IPS DF 6.9 (cell line): ENCODE data around the gene NFYB.
A peak's percentile ranks its signal among the peaks of the same experiment; 100 is the strongest.
"Not testable (repeated sequence)": the region's sequence is repeated elsewhere in the genome, so short reads cannot be mapped to it uniquely, and the experiment has no call there.

Experiments used
- DNase-seq: peaks from one replicate; pipeline ENCODE4 v3.0.0-alpha.2; 2013; ENCODE audit warnings: low read depth, low spot score
- H3K27ac ChIP-seq: one replicate; pipeline ENCODE4 v1.5.1; 2013; ENCODE audit warnings: low read length, control low read depth
- H3K27me3 ChIP-seq: 2 replicates; pipeline ENCODE4 v1.6.1; 2013; ENCODE audit warnings: mild to moderate bottlenecking, low read length; ENCODE audit not compliant: control insufficient read depth, insufficient read depth
- H3K36me3 ChIP-seq: 2 replicates; pipeline ENCODE4 v1.6.1; 2013; ENCODE audit warnings: low read length; ENCODE audit not compliant: control insufficient read depth, insufficient read depth
- H3K4me1 ChIP-seq: 2 replicates; pipeline ENCODE4 v1.6.1; 2013; ENCODE audit warnings: low read length; ENCODE audit not compliant: control insufficient read depth, insufficient read depth
- H3K4me3 ChIP-seq: 2 replicates; pipeline ENCODE4 v1.5.1; 2013; ENCODE audit warnings: mild to moderate bottlenecking, low read length
- H3K9me3 ChIP-seq: 2 replicates; pipeline ENCODE4 v1.6.1; 2013; ENCODE audit warnings: low read length, inconsistent platforms; ENCODE audit not compliant: control insufficient read depth, insufficient read depth
- WGBS: extraction: QIAGEN DNeasy Blood & Tissue Kit; methylation state at CpG from one replicate; pipeline ENCODE4 v1.1.7; 2013; ENCODE audit warnings: mixed read lengths, missing lambda C conversion rate; ENCODE audit not compliant: insufficient read length, insufficient coverage; 5-methylcytosine and 5-hydroxymethylcytosine counted together

The NFYB gene

GRCh38 chr12:104163028-104163427 lies 25.0 kb upstream of the NFYB start:
- H3K27me3 ChIP-seq, DNase-seq, H3K4me3 ChIP-seq, H3K9me3 ChIP-seq, H3K36me3 ChIP-seq, H3K27ac ChIP-seq, H3K4me1 ChIP-seq: not testable (repeated sequence)
- no CpG with 5 or more reads among the region's 3 CpGs for WGBS

GRCh38 chr12:104155711-104156555 lies 17.9 kb upstream of the NFYB start:
- no peak overlapping the region for H3K27ac ChIP-seq
- no peaks in the 10 kb centered on the region for H3K4me1 ChIP-seq
- DNase-seq: no peak
- no peaks in the 10 kb centered on the region for H3K36me3 ChIP-seq
- H3K9me3 ChIP-seq: no peaks in the 10 kb centered on the region
- H3K27me3 ChIP-seq: no peaks in the 10 kb centered on the region
- no peak overlapping the region for H3K4me3 ChIP-seq
- WGBS: no CpG with 5 or more reads among the region's 8 CpGs

GRCh38 chr12:104154806-104155205 lies 16.8 kb upstream of the NFYB start:
- Histone ChIP-seq H3K4me3 (no peak overlapping the region), H3K27ac (no peak overlapping the region), H3K4me1 (no peaks in the 10 kb centered on the region), H3K9me3 (no peaks in the 10 kb centered on the region), H3K36me3 (no peaks in the 10 kb centered on the region), H3K27me3 (no peaks in the 10 kb centered on the region)
- WGBS: no CpG with 5 or more reads among the region's 2 CpGs
- no peak for DNase-seq

GRCh38 chr12:104154286-104154685 lies 16.3 kb upstream of the NFYB start:
- no peak overlapping the region for H3K27ac ChIP-seq
- H3K4me3 ChIP-seq: no peak overlapping the region
- no peaks in the 10 kb centered on the region for H3K4me1 ChIP-seq
- no peaks in the 10 kb centered on the region for H3K36me3 ChIP-seq
- no CpG with 5 or more reads among the region's 4 CpGs for WGBS
- H3K27me3 ChIP-seq: no peaks in the 10 kb centered on the region
- H3K9me3 ChIP-seq: no peaks in the 10 kb centered on the region
- no peak for DNase-seq

- Histone ChIP-seq H3K36me3 (no peaks in the 10 kb centered on the region), H3K9me3 (no peaks in the 10 kb centered on the region), H3K27me3 (no peaks in the 10 kb centered on the region), H3K4me3 (no peak overlapping the region), H3K27ac (no peak overlapping the region), H3K4me1 (no peaks in the 10 kb centered on the region)
- no peak for DNase-seq
Observed at GRCh38 chr12:104152685-104153241, 14.8 kb upstream of the NFYB start.

- Histone ChIP-seq H3K36me3 (no peaks in the 10 kb centered on the region), H3K27me3 (no peaks in the 10 kb centered on the region), H3K4me1 (no peaks in the 10 kb centered on the region), H3K9me3 (no peaks in the 10 kb centered on the region), H3K4me3 (no peak overlapping the region), H3K27ac (no peak overlapping the region)
- DNase-seq: no peak
- WGBS: no CpG with 5 or more reads among the region's 8 CpGs
Observed at GRCh38 chr12:104150416-104150815, 12.4 kb upstream of the NFYB start.

GRCh38 chr12:104147346-104147745 lies 9.3 kb upstream of the NFYB start:
- DNase-seq: no peak
- H3K27ac ChIP-seq: no peak overlapping the region
- H3K4me1 ChIP-seq: no peaks in the 10 kb centered on the region
- H3K4me3 ChIP-seq: no peak overlapping the region
- H3K36me3 ChIP-seq: no peaks in the 10 kb centered on the region
- no peaks in the 10 kb centered on the region for H3K9me3 ChIP-seq
- H3K27me3 ChIP-seq: no peaks in the 10 kb centered on the region
- WGBS: no CpG with 5 or more reads among the region's 11 CpGs

GRCh38 chr12:104143918-104144317 lies 5.9 kb upstream of the NFYB start:
- Histone ChIP-seq H3K27ac (no peak overlapping the region), H3K27me3 (no peaks in the 10 kb centered on the region), H3K4me1 (no peaks in the 10 kb centered on the region; the same call in 1 of the 2 replicates), H3K4me3 (no peak overlapping the region), H3K36me3 (no peaks in the 10 kb centered on the region), H3K9me3 (no peaks in the 10 kb centered on the region)
- DNase-seq: no peak
- no CpG with 5 or more reads among the region's 1 CpG for WGBS

- H3K9me3 ChIP-seq: no peaks in the 10 kb centered on the region
- H3K27ac ChIP-seq: no peak overlapping the region
- H3K27me3 ChIP-seq: no peaks in the 10 kb centered on the region
- H3K4me1 ChIP-seq: peaks cover 2% of the 10 kb centered on the region; the same call in 1 of the 2 replicates
- no peaks in the 10 kb centered on the region for H3K36me3 ChIP-seq
- DNase-seq: no peak
- no peak overlapping the region for H3K4me3 ChIP-seq
Observed at GRCh38 chr12:104143002-104143401, 5.0 kb upstream of the NFYB start.

GRCh38 chr12:104142543-104142942 lies 4.5 kb upstream of the NFYB start:
- H3K9me3 ChIP-seq: no peaks in the 10 kb centered on the region
- no peaks in the 10 kb centered on the region for H3K27me3 ChIP-seq
- H3K27ac ChIP-seq: no peak overlapping the region
- no CpG with 5 or more reads among the region's 2 CpGs for WGBS
- H3K4me3 ChIP-seq: no peak overlapping the region
- DNase-seq: no peak
- H3K4me1 ChIP-seq: peaks cover 2% of the 10 kb centered on the region; the same call in 1 of the 2 replicates
- no peaks in the 10 kb centered on the region for H3K36me3 ChIP-seq

GRCh38 chr12:104138797-104139152 lies 765 bp upstream of the NFYB start:
- no CpG with 5 or more reads among the region's 7 CpGs for WGBS
- H3K4me1 ChIP-seq: peaks cover 2% of the 10 kb centered on the region; the same call in 1 of the 2 replicates
- peak overlapping the region; percentile 4; the same call in 1 of the 2 replicates for H3K4me3 ChIP-seq
- no peaks in the 10 kb centered on the region for H3K27me3 ChIP-seq
- no peaks in the 10 kb centered on the region for H3K36me3 ChIP-seq
- DNase-seq: no peak
- no peak overlapping the region for H3K27ac ChIP-seq
- H3K9me3 ChIP-seq: no peaks in the 10 kb centered on the region
